SK-N-MC (cell line): ENCODE measurements around the gene CNTLN.

Experiments
- EZH2 ChIP-seq: fragments of 200-600 bp; sonication (generic); IDR thresholded peaks from one replicate; pipeline ENCODE4 v1.6.1; 2017; ENCODE audit warnings: antibody characterized with exemption
- POLR2AphosphoS5 ChIP-seq: IDR thresholded peaks from 2 replicates; pipeline ENCODE4 v1.6.1; 2012; ENCODE audit warnings: mild to moderate bottlenecking, low read depth, low read length, borderline replicate concordance

DNA sequence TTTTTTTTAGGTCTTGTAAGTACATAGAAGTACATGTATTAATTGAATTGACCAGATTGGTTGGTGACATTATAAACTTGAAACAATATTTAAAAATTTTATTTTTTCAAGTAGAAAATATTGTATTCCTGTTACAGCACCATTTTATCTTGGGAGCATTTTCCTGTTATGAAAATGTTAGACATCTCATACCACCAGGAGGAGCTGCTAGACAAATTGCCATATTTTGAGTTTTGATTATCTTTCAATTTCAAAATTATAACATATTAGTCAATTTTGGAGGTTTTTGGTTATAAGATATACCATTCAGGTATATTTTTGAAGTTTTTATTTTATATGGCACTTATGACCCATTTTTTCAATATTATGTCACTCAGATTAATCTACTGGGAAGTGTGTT is 84.4 kb downstream of the CNTLN start:
- no peak for TF ChIP-seq POLR2AphosphoS5
- TF ChIP-seq EZH2, result no peak
